ENCODE data around the gene KAZALD1. TPM values are rescaled to one million over a fixed set of nuclear protein-coding genes. Genes with fewer than 3 reads are reported as not detected.

The KAZALD1 gene
- total RNA-seq, 1 donor from 2014 or later, result 1.6 TPM

DNA sequence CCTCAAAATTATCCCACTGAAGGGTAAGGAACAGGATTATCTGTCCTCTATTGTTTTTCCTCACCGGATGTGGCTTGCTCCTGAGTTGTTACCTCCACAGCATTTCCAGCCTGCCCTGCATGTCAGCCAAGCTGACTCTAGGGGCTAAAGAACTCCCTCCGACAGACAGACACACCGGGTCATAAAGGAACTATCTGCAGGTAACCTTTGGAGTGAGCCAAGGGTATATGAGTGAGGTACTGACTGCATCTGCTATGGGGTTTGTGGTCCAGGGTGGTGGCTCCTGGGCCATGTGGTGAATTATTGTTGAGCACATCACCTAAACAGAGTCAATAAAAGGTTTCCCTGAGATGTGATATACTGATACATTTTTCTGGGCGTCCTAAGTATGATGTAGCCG, 6.9 kb upstream of the KAZALD1 start:
- Histone ChIP-seq H3K36me3 (ENCODE audit: control insufficient read depth, insufficient read depth, low read length) (no peaks in the 10 kb centered on the region), H3K27me3 (ENCODE audit: control insufficient read depth, insufficient read depth, low read length) (no peaks in the 10 kb centered on the region), H3K4me3 (ENCODE audit: low read depth, low read length) (no peak overlapping the region)
- FAIRE-seq (no peak), DNase-seq (ENCODE audit: low read depth) (no peak)
- TF ChIP-seq, protein P1, sequence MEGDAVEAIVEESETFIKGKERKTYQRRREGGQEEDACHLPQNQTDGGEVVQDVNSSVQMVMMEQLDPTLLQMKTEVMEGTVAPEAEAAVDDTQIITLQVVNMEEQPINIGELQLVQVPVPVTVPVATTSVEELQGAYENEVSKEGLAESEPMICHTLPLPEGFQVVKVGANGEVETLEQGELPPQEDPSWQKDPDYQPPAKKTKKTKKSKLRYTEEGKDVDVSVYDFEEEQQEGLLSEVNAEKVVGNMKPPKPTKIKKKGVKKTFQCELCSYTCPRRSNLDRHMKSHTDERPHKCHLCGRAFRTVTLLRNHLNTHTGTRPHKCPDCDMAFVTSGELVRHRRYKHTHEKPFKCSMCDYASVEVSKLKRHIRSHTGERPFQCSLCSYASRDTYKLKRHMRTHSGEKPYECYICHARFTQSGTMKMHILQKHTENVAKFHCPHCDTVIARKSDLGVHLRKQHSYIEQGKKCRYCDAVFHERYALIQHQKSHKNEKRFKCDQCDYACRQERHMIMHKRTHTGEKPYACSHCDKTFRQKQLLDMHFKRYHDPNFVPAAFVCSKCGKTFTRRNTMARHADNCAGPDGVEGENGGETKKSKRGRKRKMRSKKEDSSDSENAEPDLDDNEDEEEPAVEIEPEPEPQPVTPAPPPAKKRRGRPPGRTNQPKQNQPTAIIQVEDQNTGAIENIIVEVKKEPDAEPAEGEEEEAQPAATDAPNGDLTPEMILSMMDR (IDR thresholded peaks at IDR 0.05; ENCODE audit: insufficient read depth, low read length, severe bottlenecking), result no peak

DNA sequence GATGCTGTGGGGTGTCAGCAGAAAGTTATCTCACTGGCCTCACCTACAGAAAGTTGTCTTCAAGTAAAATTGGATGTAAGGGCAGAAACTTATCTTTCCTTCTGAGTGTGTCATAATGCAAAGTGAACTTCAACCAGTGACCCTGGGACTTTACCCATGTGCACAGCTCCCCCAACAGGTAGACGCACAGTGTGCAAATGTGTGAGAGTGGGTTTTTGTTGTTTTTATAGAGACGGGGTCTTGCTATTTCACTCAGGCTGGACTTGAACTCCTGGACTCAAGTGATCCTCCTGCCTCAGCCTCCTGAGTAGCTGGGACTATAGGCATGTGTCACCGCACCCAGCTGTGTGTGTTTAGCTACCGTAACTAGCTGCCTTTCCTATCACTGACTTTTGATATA, 6.4 kb upstream of the KAZALD1 start:
- no peaks in the 10 kb centered on the region for H3K36me3 ChIP-seq (ENCODE audit: control insufficient read depth, insufficient read depth, low read length)
- no peak for FAIRE-seq
- no peak overlapping the region for H3K4me3 ChIP-seq (ENCODE audit: low read depth, low read length)
- TF ChIP-seq, protein P1 (IDR thresholded peaks at IDR 0.05; ENCODE audit: insufficient read depth, low read length, severe bottlenecking), result no peak
- no peak for DNase-seq (ENCODE audit: low read depth)
- no peaks in the 10 kb centered on the region for H3K27me3 ChIP-seq (ENCODE audit: control insufficient read depth, insufficient read depth, low read length)

DNA sequence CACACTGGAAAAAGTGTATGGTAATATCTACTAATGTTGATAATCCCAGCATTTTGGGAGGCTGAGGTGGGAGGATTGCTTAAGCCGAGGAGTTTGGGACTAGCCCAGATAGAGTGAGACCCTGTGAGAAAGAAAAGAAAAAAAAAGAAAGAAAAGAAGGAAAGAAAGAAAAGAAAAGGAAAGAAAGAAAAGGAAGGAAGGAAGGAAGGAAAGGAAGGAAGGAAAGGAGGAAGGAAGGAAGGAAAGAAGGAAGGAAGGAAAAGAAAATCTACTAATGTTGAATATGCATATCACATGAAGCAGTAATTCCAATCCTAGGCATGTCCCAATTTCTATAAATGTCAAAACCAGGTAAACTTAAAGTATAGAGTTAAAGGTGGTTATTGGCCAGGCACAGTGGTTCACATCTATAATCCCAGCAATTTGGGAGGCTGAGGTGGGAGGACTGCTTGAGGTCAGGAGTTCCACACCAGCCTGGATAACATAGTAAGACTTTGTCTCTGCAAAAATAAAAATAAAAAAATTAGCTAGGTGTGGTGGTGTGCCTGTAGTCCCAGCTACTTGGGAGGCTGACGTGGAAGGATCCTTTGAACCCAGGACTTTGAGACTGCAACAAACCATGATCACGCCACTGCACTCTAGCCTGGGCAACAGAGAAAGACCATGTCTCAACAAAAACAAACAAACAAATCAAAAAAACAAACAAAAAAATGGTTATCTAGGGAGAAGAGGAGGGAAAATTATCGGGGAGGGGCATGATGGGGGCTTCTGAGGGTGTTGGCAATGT, 5.2 kb upstream of the KAZALD1 start:
- Histone ChIP-seq H3K27me3 (ENCODE audit: control insufficient read depth, insufficient read depth, low read length) (no peaks in the 10 kb centered on the region), H3K36me3 (ENCODE audit: control insufficient read depth, insufficient read depth, low read length) (no peaks in the 10 kb centered on the region), H3K4me3 (ENCODE audit: low read depth, low read length) (no peak overlapping the region)
- FAIRE-seq (no peak), DNase-seq (ENCODE audit: low read depth) (no peak)
- TF ChIP-seq, protein P1 (IDR thresholded peaks at IDR 0.05; ENCODE audit: insufficient read depth, low read length, severe bottlenecking), result no peak

DNA sequence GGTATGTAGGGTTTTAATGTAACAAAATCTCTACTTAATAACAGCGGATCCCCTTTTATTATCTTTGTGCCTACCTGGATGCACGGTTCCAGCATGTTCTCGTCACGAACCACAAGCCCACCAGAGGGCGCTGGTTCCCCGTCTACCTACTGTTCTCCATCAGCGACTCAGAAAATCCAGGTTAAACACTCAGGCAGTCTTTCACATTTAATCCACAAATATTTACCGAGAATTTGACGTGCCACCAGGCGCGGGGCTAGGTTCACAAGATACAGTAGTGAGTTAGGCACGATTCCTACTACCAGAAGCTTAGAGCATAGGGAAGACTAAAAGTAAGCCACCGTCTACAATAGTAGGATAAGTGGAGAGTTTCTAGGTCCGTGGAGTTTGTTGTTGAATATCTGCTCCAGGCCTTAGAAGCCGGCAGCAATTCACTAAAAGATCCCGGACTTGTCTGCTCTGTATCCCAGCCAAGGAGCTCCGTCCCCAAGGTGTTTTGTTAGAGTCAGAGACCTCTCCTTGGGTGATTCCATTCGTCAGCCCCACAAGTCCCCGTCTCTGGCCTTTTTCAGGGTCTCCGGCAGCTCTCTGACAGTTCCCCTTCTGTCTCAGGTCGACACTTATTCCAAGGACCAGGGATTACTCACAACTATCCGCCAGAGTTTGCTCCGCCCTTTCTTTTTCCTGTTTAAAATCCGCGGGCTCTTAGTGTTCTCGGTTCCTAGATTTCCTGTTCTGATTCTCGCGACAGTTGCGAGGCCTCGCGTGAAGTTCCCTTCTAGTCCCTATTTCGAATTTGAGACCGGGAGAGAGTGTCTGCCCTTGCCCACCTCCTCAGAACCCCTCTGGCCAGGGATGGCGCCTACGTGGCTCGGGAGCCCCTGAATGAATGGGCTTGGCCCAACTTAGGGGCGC, 1.5 kb upstream of the KAZALD1 start:
- peak; percentile 93 for DNase-seq (ENCODE audit: low read depth)
- H3K27me3 ChIP-seq (ENCODE audit: control insufficient read depth, insufficient read depth, low read length), result peaks cover 2% of the 10 kb centered on the region
- no peaks in the 10 kb centered on the region for H3K36me3 ChIP-seq (ENCODE audit: control insufficient read depth, insufficient read depth, low read length)
- peak overlapping the region; percentile 97 for H3K4me3 ChIP-seq (ENCODE audit: low read depth, low read length)
- TF ChIP-seq, protein P1 (IDR thresholded peaks at IDR 0.05; ENCODE audit: insufficient read depth, low read length, severe bottlenecking), result peak; percentile 81
- FAIRE-seq, result no peak

DNA sequence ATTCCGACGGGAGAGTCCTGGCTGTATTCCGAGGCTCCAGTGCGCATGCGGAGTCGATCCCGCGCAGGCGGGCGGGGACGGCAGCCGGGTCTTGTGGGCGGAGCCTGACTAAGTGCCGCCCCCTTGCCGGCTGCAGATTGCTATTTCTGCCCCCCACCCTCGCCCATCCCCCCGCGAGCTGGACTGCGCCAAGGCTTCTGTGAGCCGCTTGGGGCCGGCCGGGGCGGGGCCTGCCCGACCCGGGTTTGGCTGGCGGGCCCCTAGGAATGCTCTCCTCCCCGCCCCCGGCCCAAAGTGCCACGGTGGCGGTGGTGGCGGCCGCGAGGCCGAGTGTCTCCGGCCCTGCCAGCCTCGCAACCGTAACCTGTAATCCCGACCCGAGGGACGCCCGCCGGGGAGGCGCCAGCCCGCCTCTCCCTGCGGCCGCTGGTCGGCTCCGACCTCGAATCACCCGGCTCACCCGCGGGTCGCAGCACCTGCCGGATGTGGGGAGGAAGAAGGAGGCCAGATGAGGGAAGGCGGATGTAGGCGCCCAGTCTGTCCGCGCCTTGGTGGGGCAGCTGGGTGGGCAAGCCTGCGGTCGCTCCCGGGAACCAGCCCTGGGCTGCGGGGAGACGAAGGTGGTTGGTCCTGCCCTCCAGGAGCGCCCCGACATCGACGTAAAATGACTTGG, 702 bp upstream of the KAZALD1 start:
- DNase-seq (ENCODE audit: low read depth), result no peak
- TF ChIP-seq, protein P1 (IDR thresholded peaks at IDR 0.05; ENCODE audit: insufficient read depth, low read length, severe bottlenecking), result no peak
- H3K36me3 ChIP-seq (ENCODE audit: control insufficient read depth, insufficient read depth, low read length), result no peaks in the 10 kb centered on the region
- peaks cover 2% of the 10 kb centered on the region for H3K27me3 ChIP-seq (ENCODE audit: control insufficient read depth, insufficient read depth, low read length)
- no peak for FAIRE-seq
- H3K4me3 ChIP-seq (ENCODE audit: low read depth, low read length), result peak overlapping the region; percentile 97

Measured in bronchial epithelial cell (primary cell).